Endothelial cell of hepatic sinusoid (primary cell): Measurements from ENCODE around the gene SLK.

ENCODE experiments used
- in situ Hi-C: cut with HindIII; loops from 2 replicates; pipeline ENCODE4 v1.10.0; 2017; ENCODE audit warnings: low sequenced_read_pairs

Gene SLK

GRCh38 chr10:103939522-103939921 is 27.4 kb upstream of the SLK start:
- in situ Hi-C loops, result no loop called here

GRCh38 chr10:103941801-103942200 is 25.1 kb upstream of the SLK start:
- in situ Hi-C loops, result no loop called here

- in situ Hi-C loops, result no loop called here
Measured at GRCh38 chr10:103942866-103943265, 24.1 kb upstream of the SLK start.

GRCh38 chr10:103947799-103948516 is 19.0 kb upstream of the SLK start:
- in situ Hi-C loops, result no loop called here

GRCh38 chr10:103949728-103950127 is 17.2 kb upstream of the SLK start:
- in situ Hi-C loops, result no loop called here

- in situ Hi-C loops, result no loop called here
Measured at GRCh38 chr10:103951183-103951582, 15.8 kb upstream of the SLK start.

- in situ Hi-C loops, result no loop called here
Measured at GRCh38 chr10:103951942-103952341, 15.0 kb upstream of the SLK start.

GRCh38 chr10:103954543-103954942 is 12.4 kb upstream of the SLK start:
- in situ Hi-C loops, result no loop called here

- in situ Hi-C loops, result no loop called here
Measured at GRCh38 chr10:103958996-103959395, 7.9 kb upstream of the SLK start.

- in situ Hi-C loops, result no loop called here
Measured at GRCh38 chr10:103960103-103960502, 6.8 kb upstream of the SLK start.

GRCh38 chr10:103967448-103968071 is 620 bp downstream of the SLK start:
- in situ Hi-C loops, result loop anchor here (5.0 kb wide), 1 partner anchor 75 kb away; no protein-coding TSS in a partner anchor

GRCh38 chr10:103968441-103969391 is 1.8 kb downstream of the SLK start:
- in situ Hi-C loops, result loop anchor here (5.0 kb wide), 1 partner anchor 76 kb away; no protein-coding TSS in a partner anchor

- in situ Hi-C loops, result loop anchor here (5.0 kb wide), 1 partner anchor 77 kb away; no protein-coding TSS in a partner anchor
Measured at GRCh38 chr10:103969436-103969835, 2.5 kb downstream of the SLK start.

GRCh38 chr10:103969857-103970627 is 3.1 kb downstream of the SLK start:
- in situ Hi-C loops, result loop anchor here (5.0 to 10.0 kb wide), 2 partner anchors 55 to 78 kb away; partner anchors contain the start of gene STN1

GRCh38 chr10:103975169-103975568 is 8.2 kb downstream of the SLK start:
- in situ Hi-C loops, result loop anchor here (10.0 kb wide), 1 partner anchor 60 kb away; the partner anchor contains the start of gene STN1

- in situ Hi-C loops, result loop anchor here (10.0 kb wide), 1 partner anchor 62 kb away; the partner anchor contains the start of gene STN1
Measured at GRCh38 chr10:103977204-103977603, 10.3 kb downstream of the SLK start.

GRCh38 chr10:103979530-103979929 is 12.6 kb downstream of the SLK start:
- in situ Hi-C loops, result loop anchor here (10.0 kb wide), 1 partner anchor 65 kb away; the partner anchor contains the start of gene STN1

- in situ Hi-C loops, result no loop called here
Measured at GRCh38 chr10:103980288-103980906, 13.5 kb downstream of the SLK start.

- in situ Hi-C loops, result no loop called here
Measured at GRCh38 chr10:103982639-103983038, 15.7 kb downstream of the SLK start.
